Activated CD4-positive, alpha-beta T cell treated with anti-CD3 and anti-CD28 coated beads, Interleukin-2, amount 50 U/mL, for 16 hours (primary cell): Measurements from ENCODE around the gene TBC1D25.

ENCODE experiments used
- DNase-seq: peaks from one replicate; pipeline ENCODE4 v3.0.0-alpha.2; 2020

The TBC1D25 gene

GRCh38 chrX:48539345-48540027 lies at the start of gene TBC1D25:
TSS of gene TBC1D25 (plus strand) at chrX:48539714. CDS start at chrX:48539798, 84 bp downstream.
- peak; percentile 98 for DNase-seq

- no peak for DNase-seq
These were observed 49.6 kb upstream of the TBC1D25 start for GRCh38 chrX:48489892-48490291.

GRCh38 chrX:48490661-48491060 lies 48.9 kb upstream of the TBC1D25 start:
- no peak for DNase-seq

- no peak for DNase-seq
These were observed 47.7 kb upstream of the TBC1D25 start for GRCh38 chrX:48491809-48492208.

- no peak for DNase-seq
These were observed 47.1 kb upstream of the TBC1D25 start for GRCh38 chrX:48492293-48492910.

GRCh38 chrX:48493890-48494364 lies 45.6 kb upstream of the TBC1D25 start:
- no peak for DNase-seq

- DNase-seq, result no peak
These were observed 42.9 kb upstream of the TBC1D25 start for GRCh38 chrX:48496660-48497059.

- DNase-seq, result no peak
These were observed 41.6 kb upstream of the TBC1D25 start for GRCh38 chrX:48497871-48498270.

- DNase-seq, result no peak
These were observed 41.1 kb upstream of the TBC1D25 start for GRCh38 chrX:48498374-48498809.

- DNase-seq, result no peak
These were observed 35.3 kb upstream of the TBC1D25 start for GRCh38 chrX:48504261-48504660.

GRCh38 chrX:48505481-48505880 lies 34.0 kb upstream of the TBC1D25 start:
- no peak for DNase-seq

GRCh38 chrX:48507246-48507645 lies 32.3 kb upstream of the TBC1D25 start:
- DNase-seq, result no peak

GRCh38 chrX:48508400-48509244 lies 30.9 kb upstream of the TBC1D25 start, which contains the start of gene PORCN:
TSS of gene PORCN (plus strand) at chrX:48508992. CDS start at chrX:48509821, 829 bp downstream.
- peak; percentile 80 for DNase-seq

GRCh38 chrX:48509245-48509590 lies 30.3 kb upstream of the TBC1D25 start:
- no peak for DNase-seq

- no peak for DNase-seq
These were observed 29.9 kb upstream of the TBC1D25 start for GRCh38 chrX:48509619-48510018.

GRCh38 chrX:48511560-48511959 lies 28.0 kb upstream of the TBC1D25 start:
- no peak for DNase-seq

- no peak for DNase-seq
These were observed 27.1 kb upstream of the TBC1D25 start for GRCh38 chrX:48512371-48512935.

GRCh38 chrX:48513670-48514069 lies 25.8 kb upstream of the TBC1D25 start:
- DNase-seq, result no peak

- DNase-seq, result no peak
These were observed 25.2 kb upstream of the TBC1D25 start for GRCh38 chrX:48514126-48514806.

GRCh38 chrX:48514868-48515460 lies 24.6 kb upstream of the TBC1D25 start:
- DNase-seq, result no peak

GRCh38 chrX:48515842-48516241 lies 23.7 kb upstream of the TBC1D25 start:
- no peak for DNase-seq

GRCh38 chrX:48516285-48516684 lies 23.2 kb upstream of the TBC1D25 start:
- DNase-seq, result no peak
